ENCODE data around the gene OR5AR1.

DNA sequence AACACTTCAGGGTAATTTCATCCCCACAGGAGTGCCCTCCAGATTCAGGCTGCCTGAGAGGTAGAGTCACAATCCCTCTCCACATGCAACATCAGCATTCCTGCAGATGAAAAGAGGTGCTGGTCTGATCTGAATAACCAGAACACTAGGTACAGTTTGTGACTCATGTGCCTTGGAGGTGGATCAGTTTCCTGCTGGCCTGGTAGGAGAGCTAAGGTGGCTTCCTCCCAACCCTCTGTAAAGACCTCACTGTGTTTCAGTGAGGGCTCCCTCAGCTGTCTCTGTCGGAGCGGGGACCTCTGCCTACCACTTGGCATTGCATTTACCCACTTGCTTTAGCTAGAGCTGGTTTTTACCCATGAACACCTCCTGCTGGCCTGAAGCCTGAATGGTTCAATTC is 43.0 kb downstream of the OR5AR1 start:
- TF ChIP-seq, protein P1, sequence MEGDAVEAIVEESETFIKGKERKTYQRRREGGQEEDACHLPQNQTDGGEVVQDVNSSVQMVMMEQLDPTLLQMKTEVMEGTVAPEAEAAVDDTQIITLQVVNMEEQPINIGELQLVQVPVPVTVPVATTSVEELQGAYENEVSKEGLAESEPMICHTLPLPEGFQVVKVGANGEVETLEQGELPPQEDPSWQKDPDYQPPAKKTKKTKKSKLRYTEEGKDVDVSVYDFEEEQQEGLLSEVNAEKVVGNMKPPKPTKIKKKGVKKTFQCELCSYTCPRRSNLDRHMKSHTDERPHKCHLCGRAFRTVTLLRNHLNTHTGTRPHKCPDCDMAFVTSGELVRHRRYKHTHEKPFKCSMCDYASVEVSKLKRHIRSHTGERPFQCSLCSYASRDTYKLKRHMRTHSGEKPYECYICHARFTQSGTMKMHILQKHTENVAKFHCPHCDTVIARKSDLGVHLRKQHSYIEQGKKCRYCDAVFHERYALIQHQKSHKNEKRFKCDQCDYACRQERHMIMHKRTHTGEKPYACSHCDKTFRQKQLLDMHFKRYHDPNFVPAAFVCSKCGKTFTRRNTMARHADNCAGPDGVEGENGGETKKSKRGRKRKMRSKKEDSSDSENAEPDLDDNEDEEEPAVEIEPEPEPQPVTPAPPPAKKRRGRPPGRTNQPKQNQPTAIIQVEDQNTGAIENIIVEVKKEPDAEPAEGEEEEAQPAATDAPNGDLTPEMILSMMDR (IDR thresholded peaks at IDR 0.05 in 8 of 11, conservative IDR thresholded peaks at IDR 0.05 in 3 of 11), result no peak
- TF ChIP-seq POLR2A (IDR thresholded peaks at IDR 0.05), result no peak
